Measurements from ENCODE around the gene HOXC6.

Gene HOXC6

DNA sequence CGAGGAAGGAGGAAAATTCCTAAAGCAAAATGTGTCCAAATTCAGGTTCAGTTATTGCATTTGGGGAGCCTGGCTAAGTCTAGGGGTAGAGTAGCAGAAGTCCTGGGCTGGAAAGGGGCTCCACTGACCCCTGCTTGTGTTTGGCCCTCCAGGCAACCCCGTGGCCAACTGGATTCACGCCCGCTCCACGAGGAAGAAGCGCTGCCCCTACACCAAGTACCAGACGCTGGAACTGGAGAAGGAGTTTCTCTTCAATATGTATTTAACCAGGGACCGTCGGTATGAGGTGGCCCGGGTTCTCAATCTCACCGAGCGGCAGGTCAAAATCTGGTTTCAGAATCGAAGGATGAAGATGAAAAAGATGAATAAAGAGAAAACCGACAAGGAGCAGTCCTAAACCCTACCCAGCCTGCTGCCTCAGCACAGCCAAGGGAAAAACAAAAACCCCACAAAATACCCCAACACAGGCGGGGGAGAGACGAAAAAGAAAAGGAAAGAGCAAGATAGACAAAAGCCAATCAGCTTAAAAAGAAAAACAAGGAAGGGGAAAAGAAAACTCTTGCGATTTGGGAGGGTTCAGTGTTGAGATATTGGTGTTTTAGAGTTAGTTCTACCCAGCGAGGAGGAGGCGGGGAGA, 25.8 kb upstream of the HOXC6 start:
- no peak for DNase-seq (ENCODE audit: low read depth in 2 of 2)

DNA sequence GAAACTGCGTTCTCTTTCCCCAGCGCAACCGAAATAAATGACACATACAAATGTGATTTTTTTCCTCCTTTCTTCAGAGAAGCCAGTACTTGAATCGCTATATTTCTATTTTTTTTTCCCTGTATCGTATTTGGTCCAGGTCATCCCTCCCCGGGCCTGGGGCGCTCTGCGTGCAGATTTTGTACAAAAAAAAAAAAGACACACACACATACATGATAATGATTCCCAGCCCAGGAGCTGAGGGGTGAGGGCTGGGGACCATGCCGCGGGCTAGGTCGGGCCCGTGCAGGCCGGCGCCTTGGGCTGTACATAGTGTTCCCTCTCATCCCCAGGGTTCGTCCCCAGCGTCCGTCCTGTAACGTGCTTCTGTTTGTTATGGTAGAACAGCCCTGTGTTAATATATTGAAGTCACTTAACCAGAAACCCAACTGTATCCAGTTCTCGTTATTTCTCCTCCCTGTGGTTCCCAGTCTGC, 25.3 kb upstream of the HOXC6 start:
- no peak for DNase-seq (ENCODE audit: low read depth in 2 of 2)

DNA sequence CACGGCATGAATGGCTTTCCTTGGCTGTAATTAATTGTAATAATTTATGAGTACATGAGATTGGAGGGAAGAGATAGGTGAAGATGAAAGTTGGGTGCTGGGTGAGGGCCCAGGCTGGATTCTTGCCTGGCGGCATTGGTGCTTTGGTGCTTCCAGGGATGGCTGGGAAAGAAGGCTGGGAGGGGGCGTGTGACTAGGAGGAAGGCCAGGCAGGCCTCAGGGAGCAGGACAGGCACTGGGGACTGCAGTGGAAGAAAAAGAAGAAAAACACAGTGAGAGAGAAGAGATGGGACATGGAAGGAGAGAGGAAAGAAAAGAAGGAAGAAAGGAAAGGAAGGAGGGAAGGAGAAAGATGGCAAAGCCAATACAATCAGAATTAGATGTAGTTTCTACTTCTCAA, 24.6 kb upstream of the HOXC6 start:
- no peak for DNase-seq (ENCODE audit: low read depth in 2 of 2)

DNA sequence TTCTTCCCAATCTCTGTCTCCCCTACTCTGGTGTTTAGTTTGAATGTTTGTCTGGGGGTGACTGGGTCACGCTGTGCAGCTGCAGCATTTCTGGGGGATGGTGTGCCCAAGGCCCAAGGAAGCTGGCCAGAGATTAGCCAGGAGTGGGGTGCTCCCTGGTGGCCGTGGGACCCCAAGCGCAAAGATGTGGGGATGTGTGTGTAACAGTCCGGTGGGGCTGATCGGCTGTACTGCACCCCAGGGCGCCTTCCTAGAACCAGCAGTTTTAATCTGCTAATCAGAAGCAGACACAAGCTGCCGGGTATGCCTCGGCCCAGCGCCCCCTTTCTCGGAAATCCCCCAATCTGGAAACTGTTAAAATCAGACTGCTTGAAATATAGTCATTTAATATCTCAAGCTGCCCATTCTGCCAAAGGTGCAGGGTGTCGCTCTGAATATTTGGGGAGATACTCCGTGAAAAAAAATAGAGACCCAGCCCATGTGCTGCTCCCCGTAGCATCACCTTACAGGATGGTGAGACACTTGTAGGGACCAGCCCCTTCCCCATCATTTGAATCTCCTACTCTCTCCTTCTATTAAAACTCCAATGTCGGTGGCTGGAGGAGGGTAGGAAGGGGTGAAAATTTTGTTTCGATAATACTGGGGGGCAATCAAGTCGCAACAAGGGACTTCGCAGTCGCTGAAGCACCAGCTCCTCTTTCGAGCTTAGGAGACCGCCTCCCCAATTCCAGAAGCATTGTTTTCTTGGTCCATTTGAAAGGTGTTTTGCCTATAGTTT, 24.0 kb upstream of the HOXC6 start:
- no peak for DNase-seq (ENCODE audit: low read depth in 2 of 2)

DNA sequence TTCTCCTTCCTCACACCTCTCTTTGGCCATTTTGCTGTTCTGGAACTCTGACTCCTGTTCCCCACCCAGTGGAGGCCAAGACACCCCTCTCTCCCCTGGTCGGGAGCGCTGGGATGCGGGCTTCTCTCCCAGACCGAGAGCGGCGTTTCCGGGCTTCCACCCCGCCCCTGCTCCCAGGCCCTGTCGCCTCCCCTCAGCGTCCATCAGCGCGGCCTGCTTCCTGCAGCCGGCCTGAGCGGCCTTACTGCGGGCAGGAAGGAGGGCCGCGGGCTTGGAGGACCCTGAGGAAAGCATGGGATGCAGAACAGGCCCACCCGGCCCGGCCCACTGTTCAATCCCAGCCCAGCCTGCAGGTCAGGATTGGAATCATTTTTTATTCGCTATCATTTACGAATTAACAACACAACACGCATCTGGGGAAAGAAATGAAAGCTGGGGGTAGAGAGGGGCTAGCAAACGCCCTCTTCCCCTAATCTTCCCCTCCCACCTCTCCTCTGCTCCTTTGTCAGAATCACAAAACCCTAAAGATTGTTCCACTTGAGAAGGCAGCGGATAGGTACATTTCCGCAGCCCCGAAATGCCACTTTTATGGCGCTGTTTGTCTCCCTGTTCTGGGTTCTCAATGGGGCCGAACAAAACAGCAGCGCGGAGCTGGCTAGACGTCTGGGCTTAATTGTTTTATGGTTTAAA, 23.3 kb upstream of the HOXC6 start:
- no peak for DNase-seq (ENCODE audit: low read depth in 2 of 2)

DNA sequence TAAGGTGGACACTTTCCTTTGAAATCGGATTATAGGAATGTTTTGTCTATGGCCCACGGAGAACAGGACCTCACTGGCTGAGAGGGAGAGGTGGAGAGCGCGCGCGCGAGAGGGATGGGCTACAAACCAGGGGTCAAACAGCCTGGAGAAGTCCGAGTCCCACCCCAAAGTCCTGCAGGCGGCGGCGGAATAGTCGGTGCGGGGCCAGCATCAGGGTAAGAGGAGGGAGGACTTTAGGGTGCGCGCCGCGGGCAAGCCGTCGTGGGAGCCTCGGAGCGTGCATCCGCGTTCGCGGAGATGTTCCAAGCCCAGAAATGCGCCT, 22.7 kb upstream of the HOXC6 start:
- DNase-seq (ENCODE audit: low read depth in 2 of 2), result no peak

DNA sequence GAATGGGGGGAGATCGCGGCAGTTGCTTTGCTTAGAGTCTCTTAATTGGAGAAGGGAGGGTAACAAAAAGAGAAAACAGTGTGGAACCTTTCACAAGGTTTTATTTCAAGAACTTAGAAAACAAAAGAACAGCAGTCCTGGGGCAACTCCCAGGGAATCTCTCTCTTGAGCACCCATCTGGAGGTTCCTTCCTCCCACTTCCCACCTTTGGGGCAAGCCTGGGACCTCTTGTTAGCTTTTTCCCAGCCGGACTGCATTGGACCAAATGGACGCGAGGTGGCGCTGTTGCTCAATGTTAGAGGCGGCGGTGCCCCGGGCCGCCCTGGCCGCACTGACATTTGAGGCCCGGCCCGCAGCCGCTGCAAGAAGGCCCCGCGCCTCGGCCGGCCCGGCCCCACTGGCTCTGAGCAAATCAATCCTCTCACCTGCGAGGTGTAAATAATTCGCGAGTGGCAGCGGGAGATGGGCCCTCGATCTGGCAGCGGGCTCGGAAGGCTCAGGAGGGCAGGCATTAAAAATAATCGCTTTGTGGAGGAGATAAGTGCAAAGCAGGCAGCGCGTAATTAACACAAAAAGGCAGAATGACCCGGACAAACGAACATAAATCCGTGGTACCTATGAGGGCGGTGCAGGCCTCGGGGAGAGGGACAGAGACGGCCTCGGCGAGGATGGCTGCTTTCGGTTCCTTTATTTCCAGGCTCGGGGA, 22.2 kb upstream of the HOXC6 start:
- peak; percentile 58 to 73 for DNase-seq (ENCODE audit: low read depth in 2 of 2)

DNA sequence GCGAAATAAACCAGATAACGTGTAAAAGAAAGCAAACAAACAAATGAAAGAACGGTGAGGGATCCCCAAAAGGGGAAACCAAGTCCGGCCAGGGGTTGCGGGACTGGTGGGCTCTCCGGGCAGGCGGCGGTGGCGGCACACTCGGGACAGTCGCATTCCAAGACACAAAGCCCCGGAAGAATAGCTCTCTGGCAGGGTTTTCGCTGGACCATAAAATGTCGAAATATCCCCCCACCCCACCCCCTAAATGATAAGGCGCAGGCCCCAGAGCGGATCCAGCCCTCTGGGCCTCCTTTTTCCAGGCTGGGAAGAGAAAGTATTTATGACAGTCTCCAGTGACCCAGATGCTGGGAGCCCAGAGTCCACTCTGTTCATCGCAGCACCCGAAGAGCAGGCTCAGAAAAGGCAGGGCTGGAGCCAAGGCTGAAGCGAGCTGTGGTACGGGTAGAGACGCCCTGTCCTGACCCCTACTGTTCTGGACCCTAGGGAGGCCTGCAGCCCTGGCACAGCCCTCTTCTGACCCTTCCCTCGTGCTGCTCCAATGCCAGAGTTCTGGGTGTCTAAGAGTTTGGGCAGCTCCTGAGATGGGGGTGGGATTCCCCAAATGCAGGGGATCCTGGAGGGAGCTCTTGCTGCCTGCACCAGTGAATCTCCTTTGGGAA, 21.6 kb upstream of the HOXC6 start:
- no peak for DNase-seq (ENCODE audit: low read depth in 2 of 2)

DNA sequence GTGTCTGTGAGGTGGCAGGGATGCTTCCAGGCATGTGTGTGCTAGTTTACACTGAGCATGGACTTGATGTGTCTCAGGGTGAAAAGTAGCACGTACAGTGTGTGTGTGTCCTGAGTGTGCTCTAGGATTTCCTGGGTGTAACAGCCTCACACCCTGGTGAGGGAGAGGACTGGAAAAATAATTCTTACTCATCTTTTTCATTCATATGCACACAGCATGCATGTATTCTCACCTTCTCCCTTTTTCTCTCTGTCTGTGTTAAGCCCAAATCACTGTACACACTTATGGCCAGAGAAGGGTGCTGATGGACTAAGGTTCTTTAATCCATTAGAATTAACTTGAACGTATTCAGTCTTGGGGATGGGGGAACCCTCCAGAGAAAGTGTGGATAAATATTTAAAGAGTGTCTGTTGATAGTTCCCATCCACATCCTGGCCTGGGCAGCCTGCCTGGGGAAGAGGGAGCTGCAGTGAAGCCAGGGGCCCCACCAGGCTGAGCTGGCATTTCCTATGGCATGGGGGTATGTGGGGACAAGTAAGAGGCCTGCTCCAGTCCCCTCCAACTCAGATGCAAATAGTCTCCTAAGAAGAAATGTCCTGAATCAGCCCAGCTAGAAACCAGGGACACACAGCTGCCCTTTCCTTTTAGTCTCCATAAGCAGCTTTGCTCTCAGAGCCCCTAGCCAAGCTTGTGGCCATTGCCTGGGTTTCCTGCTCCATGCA, 20.5 kb upstream of the HOXC6 start:
- no peak for DNase-seq (ENCODE audit: low read depth in 2 of 2)

DNA sequence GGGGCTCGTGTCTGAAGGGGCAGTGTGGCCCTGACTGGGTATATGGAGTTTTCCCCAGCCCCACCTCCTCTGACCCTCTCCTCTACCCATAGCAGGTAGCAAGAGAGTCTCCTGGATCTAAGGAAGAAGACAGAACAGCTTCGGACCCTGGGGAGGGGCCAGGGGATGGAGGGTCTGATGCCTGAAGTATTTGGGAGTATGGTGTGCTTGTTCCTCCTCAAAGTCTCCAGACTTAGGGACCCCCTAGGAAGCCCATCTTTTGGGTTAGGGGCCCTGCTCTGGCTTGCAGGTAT, 20.0 kb upstream of the HOXC6 start:
- DNase-seq (ENCODE audit: low read depth in 2 of 2), result no peak

DNA sequence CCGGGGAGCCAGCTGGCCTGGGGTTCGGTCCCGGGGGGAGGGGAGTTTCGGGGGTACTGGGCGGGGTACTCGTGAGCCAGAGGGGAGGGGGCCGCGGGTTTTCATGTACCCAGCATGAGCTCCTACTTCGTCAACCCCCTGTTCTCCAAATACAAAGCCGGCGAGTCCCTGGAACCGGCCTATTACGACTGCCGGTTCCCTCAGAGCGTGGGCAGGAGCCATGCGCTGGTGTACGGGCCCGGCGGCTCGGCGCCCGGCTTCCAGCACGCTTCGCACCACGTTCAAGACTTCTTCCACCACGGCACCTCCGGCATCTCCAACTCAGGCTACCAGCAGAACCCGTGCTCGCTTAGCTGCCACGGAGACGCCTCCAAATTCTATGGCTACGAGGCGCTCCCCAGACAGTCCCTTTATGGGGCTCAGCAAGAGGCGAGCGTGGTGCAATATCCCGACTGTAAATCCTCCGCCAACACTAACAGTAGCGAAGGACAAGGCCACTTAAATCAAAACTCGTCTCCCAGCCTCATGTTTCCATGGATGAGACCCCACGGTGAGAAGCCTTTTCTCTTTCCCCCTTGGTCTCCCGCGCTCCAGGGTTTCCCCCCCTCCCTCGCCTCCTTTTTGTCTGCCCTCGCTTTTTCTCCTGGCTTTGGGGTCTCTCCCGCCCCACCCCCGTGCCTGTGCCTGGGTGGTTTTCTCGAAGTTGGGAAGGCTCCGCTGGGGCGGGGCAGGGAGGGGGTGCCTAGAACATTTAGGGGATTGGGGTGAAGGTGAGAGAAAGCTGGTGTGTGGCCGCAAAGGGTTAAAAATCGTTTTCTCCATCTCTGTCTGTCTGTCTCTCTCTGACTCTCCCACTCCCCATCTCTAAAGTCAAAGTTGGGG, 18.8 kb upstream of the HOXC6 start:
- DNase-seq (ENCODE audit: low read depth in 2 of 2), result no peak

DNA sequence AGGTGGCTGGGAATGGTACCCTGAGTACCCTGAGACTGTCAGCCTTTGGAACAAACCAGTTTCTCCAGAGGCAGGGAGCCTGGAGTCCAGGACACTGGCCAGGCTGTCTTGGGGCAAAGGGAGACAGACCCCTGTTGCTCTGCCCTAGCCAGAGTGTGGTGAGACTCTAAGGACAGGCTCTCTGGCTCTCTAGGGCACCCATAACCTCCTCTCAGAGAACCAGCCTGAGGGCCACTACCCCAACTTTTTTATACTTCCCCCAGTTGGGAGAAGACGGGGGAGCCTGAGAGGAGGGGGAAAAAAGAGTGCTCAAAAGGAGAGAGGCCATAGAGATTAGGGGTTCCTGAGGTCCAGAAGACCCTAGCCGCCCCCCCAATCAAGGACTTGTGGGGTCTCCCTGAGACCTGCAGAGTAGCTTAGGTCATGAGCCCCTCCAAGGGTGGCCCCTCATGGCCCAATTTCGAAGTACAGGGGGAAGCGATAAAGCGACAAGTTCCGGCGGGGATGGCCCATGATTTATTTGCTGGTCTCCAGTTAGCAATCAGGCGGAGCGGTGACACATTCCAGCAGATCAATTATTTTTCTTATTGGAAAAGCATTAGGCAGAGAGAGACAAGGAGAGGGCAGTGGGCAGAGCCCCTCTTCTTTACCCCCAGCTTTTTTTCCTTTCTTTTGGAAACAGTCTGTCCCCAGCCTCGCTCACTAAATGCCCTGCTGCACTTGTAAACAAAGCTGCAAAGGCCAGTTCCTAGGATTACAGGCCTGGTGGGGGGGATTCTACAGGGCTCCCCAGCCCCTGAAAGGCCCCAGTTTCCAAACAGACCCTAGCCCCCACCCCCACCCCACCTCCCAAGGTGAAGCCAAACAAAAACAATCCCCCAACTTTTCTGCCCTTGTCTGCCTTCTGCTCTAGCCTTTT, 17.9 kb upstream of the HOXC6 start:
- DNase-seq (ENCODE audit: low read depth in 2 of 2), result no peak

DNA sequence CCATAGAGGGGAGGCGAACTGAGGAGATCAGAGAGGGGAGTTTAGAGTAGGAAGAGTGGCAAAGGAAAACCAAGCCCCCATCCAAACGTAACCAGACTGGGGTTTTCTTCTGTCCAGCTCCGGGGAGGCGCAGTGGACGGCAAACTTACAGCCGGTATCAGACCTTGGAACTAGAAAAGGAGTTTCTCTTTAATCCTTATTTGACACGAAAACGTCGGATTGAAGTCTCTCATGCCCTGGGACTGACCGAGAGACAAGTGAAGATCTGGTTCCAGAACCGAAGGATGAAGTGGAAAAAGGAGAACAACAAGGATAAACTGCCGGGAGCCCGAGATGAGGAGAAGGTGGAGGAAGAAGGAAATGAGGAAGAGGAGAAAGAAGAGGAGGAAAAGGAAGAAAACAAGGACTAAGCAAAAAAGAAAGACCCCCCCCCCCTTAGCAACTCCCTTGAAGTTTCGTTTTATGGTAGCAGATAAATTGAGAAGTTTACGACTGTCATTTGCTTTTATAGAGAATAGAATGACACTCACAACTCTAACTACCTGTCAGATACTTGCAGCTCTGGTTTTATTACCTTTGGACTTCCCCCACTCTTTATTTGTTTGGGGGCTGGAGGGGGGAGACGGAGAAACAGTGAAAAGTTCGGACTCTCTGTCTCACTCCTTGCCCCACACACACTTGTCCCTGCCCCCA, 17.1 kb upstream of the HOXC6 start:
- no peak for DNase-seq (ENCODE audit: low read depth in 2 of 2)

DNA sequence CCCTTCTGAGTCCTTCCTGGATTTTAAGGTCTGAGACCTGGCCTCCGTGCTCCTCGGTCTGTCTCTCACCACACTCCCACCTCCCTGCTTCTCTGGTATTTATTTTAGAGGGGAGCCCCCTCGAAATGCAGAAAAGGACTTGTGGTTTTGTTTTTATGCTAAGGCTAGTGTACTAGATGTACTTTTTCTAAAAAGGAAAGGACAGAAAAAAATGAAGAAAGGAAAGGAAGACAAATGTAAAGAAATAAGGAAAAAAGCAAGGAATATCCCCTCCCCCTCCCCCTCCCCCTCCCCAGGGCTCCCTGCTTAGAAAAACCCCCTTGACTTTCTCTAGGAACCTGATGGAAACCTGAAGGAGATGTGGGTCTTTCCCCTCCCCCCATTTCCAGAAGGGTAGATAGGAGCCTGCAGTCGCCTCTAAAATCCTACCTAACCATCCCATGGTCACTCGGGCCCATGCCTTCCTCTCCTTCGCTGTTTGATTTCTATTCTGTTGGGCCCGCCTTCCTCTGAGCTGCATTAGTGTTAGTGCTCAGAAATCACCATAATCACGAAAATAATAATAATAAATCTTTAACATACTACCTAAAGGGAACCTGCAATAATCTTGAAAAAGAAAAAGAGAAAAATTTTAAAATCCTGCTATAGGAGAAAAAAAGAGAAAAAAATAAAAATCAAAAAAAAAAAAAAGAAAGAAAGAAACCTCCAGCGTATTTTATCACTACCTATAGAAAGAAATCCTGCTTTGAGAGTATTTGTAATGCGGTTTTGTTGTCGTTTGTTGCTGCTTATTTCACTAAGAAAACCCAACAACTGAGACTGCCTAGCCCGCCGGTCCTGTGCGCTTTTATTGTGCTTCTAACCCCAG, 16.3 kb upstream of the HOXC6 start:
- no peak for DNase-seq (ENCODE audit: low read depth in 2 of 2)

DNA sequence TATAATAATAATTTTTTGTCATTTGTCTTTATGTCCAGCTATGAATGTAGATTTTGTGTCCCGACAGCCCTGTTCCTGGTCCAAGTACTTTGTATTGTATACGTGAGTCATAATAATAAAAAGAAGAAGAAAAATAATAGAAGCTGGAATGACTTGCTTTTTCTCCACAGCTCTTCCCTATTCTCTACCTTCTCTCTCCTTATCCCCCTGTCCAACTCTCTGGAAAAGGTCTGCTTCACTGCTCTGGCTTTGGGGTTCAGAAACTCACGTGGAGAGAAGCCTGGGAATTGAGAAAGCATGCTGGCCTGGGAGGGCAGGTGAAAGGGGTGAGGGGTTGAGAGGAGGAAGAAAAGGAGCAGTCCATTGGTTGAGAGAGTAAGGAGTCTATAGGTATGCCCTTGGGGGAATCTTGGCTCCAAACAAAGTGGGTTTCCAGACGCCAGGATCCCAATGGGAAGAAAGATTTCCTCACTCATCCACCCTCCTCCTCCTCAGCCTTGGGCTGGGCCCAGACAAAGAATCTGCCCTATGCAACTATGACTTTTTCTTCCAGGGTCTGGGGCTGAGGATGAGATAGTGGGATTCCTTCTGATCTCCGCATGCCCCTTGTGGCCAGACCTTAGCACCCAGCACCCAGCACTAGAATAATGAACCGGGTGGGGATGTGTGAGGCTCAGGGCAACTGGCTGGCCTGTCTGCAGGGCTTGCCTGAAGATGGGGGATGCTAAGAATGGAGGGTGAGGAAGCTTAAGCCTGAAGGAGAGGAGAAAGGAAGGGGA, 15.4 kb upstream of the HOXC6 start:
- DNase-seq (ENCODE audit: low read depth in 2 of 2), result no peak

DNA sequence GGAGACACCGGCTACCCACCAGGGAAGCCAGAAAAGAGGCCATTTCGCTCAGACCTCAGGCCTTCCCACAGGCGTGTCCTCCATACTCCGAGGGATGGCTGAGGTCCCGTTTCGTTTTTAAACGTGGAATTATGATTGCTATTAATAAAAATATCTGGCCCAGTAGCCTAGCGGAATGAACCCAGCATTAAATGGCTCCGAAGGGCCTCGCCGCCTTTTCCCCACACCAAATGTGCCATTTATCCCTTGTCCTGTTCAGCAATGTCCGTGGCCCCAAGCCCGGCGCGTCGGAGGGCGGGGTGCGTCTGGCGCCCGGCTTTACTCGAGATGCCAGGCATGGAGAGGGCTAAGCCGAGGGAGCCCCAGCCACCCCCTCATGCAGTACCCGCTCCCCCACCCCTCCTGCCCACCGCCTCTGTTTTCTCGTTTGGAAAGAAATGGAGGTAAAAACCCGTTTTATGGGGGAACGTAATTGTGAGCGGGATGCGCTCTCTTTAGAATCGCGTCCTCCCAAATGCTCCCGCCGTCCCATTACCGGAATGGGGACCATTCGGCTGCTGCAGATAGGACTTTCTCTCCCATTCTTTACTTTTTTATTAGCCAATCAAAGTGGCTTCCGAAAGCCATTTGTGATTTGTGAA, 13.7 kb upstream of the HOXC6 start:
- DNase-seq (ENCODE audit: low read depth in 2 of 2), result no peak
